Lower lobe of right lung (tissue), 2 donors: Measurements from ENCODE around the gene ANGPT4. TPM values are rescaled to one million over a fixed set of nuclear protein-coding genes. Genes with fewer than 3 reads are reported as not detected.

ENCODE experiments used
- ATAC-seq, 2 donors: fragments of 200-7000 bp; cut with Tn5 transposase; one replicate each; pipeline ENCODE4 v1.9.1; 2020 to 2022; ENCODE audit warnings: mild to moderate bottlenecking in 2 of 2, moderate library complexity in 2 of 2
- DNase-seq: peaks from one replicate; pipeline ENCODE4 v3.0.0-alpha.2; 2020
- H3K27ac ChIP-seq: fragments of 200-600 bp; one replicate; pipeline ENCODE4 v1.8.0; 2022
- H3K27me3 ChIP-seq: fragments of 200-600 bp; one replicate; pipeline ENCODE4 v1.8.0; 2022; ENCODE audit warnings: low read depth
- H3K36me3 ChIP-seq: fragments of 200-600 bp; one replicate; pipeline ENCODE4 v1.8.0; 2022; ENCODE audit warnings: mild to moderate bottlenecking
- H3K4me1 ChIP-seq: fragments of 200-600 bp; one replicate; pipeline ENCODE4 v1.8.0; 2022
- H3K4me3 ChIP-seq: fragments of 200-600 bp; one replicate; pipeline ENCODE4 v1.8.0; 2022; ENCODE audit warnings: mild to moderate bottlenecking
- H3K9me3 ChIP-seq: fragments of 200-600 bp; one replicate; pipeline ENCODE4 v1.8.0; 2022
- intact Hi-C: fragments of 100-400 bp; cut with DNase I; formaldehyde crosslinking; loops from one replicate; pipeline ENCODE4 v1.11.0; 2022
- total RNA-seq: library from RNA; stranded (reverse); fragmentation: NEBNext Ultra II Directional; extraction: Animal tissue kit (Norgen Biotek cat#: 25700); gene quantifications from one replicate; pipeline ENCODE4 v1.2.1, GENCODE V29; 2021
- TF ChIP-seq, protein P1 (sequence below): fragments of 200-600 bp; IDR thresholded peaks from one replicate; pipeline ENCODE4 v1.8.0; 2022; ENCODE audit warnings: antibody characterized with exemption, mild to moderate bottlenecking
- donor health status: DM: no; HTN: yes; CAD: no; lungs with severe emphysema.

Gene ANGPT4
- total RNA-seq, 1 donor from 2014 or later = 6.0 TPM

DNA sequence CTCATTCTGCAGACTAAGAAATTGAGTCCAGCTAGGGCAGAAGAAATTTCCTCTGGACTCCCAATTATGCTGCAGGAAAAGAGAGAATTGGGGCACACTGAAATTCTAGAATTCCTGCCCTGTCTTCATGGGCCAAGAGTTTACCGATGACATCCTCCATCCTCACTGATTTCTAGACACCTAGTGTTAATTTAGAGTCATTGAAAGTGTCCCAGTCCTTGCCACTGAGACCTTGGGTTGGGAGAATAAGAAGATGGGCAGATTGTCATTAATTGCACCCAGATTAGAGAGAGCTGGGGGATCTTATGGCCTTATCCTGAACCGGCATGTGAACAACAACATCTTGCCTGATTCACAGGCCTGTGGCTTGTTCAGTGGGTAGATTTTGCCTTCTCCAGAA is 29.0 kb downstream of the ANGPT4 start:
- no peak for DNase-seq

DNA sequence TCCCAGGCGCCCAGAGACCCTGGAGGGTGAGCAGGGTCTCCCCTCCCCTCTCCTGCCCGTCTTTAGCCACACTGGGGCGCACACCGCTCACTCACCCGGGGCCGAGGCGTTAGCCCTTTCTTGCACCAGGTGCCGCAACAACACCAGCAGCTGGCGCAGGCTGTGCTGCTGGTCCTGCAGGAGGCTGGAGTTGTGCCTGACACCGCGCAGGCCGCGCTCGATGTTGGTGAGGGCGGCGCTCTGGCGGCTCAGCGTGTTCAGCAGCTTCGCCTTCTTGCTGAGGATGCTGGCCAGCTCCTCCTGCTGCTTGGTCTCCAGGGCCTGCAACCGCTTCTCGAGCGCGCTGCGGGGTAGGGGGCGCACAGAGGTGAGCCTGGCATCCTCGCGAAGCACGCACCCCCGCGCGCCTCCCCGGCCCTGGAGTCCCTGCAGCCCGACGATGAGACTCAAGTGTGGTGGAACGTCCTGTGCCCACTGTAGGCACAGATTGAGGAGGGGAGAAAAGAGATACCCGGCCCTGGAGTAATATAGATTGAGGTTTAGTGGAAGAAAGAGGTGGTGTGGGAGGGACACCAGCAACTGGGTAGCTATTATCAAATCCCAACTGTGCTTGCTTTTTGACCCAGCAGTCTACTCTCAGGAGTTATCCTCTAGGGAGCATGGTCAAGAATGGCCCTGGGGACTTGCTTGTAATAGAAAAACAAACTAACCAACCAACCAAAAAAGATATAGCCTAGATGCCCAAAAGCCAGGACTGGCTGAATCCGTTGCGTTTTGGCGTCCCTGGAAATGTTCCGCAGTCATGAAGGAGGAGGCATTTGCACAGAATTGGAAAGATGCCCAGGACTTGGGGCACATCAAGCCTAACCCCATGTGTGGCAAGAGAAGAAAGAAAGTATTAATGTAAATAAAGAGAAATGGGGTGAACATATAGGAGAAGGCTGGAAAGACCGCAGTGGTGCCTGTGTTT is 30.9 kb downstream of the ANGPT4 start:
- Histone ChIP-seq H3K4me3 (no peak overlapping the region), H3K4me1 (peaks cover 6% of the 10 kb centered on the region), H3K27me3 (peaks cover 20% of the 10 kb centered on the region), H3K36me3 (no peaks in the 10 kb centered on the region), H3K27ac (no peak overlapping the region), H3K9me3 (no peaks in the 10 kb centered on the region)
- intact Hi-C loops = no loop called here
- TF ChIP-seq, protein P1, sequence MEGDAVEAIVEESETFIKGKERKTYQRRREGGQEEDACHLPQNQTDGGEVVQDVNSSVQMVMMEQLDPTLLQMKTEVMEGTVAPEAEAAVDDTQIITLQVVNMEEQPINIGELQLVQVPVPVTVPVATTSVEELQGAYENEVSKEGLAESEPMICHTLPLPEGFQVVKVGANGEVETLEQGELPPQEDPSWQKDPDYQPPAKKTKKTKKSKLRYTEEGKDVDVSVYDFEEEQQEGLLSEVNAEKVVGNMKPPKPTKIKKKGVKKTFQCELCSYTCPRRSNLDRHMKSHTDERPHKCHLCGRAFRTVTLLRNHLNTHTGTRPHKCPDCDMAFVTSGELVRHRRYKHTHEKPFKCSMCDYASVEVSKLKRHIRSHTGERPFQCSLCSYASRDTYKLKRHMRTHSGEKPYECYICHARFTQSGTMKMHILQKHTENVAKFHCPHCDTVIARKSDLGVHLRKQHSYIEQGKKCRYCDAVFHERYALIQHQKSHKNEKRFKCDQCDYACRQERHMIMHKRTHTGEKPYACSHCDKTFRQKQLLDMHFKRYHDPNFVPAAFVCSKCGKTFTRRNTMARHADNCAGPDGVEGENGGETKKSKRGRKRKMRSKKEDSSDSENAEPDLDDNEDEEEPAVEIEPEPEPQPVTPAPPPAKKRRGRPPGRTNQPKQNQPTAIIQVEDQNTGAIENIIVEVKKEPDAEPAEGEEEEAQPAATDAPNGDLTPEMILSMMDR = no peak
- no peak for DNase-seq
- peak; percentile 47 to 55 for ATAC-seq

More for the DNA sequence above, 29.0 kb downstream of the ANGPT4 start:
- Histone ChIP-seq H3K4me1 (peaks cover 9% of the 10 kb centered on the region), H3K9me3 (no peaks in the 10 kb centered on the region), H3K36me3 (no peaks in the 10 kb centered on the region), H3K27me3 (peaks cover 20% of the 10 kb centered on the region), H3K4me3 (no peak overlapping the region), H3K27ac (no peak overlapping the region)
- intact Hi-C loops = no loop called here
- no peak for ATAC-seq
- TF ChIP-seq, protein P1 = no peak

DNA sequence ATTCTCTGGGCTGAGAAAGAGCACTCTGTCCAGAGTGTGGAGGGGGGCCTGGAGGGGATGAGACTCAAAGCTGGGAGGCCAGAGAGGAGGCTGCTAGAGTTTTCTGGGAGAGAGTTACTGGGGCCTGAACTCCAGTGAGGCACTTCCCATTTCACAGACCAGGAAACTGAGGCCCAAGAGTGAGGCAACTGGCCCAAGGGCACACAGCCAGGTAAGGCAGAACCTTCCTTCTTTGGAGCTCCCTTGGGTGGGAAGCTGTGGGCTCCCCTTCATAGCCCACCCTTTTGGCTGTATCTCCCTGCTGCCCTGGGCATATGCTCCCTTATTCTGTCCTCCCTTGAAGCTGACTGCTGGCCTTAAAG is 34.4 kb downstream of the ANGPT4 start:
- H3K4me1 ChIP-seq = peaks cover 6% of the 10 kb centered on the region
- peaks cover 20% of the 10 kb centered on the region for H3K27me3 ChIP-seq
- H3K9me3 ChIP-seq = no peaks in the 10 kb centered on the region
- DNase-seq (no peak), ATAC-seq (no peak)
- no peak overlapping the region for H3K4me3 ChIP-seq
- no peaks in the 10 kb centered on the region for H3K36me3 ChIP-seq
- no peak overlapping the region for H3K27ac ChIP-seq
- intact Hi-C loops = no loop called here
- TF ChIP-seq, protein P1 = no peak

DNA sequence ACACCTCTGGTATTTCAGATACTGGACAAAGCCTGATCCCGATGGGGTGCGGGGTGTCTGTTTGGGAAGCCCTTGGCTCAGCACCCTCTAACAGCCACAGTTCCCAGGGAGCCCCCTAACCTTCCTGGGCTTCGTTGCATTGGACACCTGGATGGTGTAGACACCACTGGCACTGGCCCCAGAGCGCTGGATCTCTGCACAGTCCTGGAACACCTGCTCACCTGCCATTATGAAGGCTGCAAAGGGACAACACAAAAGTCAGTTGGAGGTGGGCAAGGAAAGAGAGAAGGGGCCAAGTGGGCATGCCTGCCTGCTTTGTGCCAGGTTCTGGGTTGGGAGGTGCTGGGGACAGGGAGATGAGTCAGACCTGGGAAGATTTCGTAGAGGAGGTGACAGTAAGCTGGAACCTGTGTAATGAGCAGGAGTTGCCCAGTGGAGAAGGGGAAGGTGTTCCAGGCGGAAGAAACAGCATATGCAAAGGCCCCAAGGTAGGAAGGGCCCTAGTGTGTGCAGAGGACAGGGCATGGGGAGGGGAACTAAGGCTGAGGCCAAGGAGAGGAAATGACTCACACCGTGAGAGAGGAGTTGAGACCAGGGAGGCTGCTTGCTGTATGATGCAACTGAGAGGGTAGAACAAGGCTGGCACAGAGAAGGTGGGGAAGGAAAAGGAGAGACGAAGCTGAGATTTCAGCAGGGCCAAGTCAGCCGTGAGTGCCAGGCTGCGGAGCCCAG is 34.9 kb downstream of the ANGPT4 start:
- TF ChIP-seq, protein P1 = no peak
- H3K36me3 ChIP-seq = no peaks in the 10 kb centered on the region
- DNase-seq = no peak
- ATAC-seq = peak; percentile 71 to 76
- no peak overlapping the region for H3K4me3 ChIP-seq
- H3K27me3 ChIP-seq = peaks cover 20% of the 10 kb centered on the region
- H3K4me1 ChIP-seq = peaks cover 6% of the 10 kb centered on the region
- no peak overlapping the region for H3K27ac ChIP-seq
- H3K9me3 ChIP-seq = no peaks in the 10 kb centered on the region
- intact Hi-C loops = no loop called here

DNA sequence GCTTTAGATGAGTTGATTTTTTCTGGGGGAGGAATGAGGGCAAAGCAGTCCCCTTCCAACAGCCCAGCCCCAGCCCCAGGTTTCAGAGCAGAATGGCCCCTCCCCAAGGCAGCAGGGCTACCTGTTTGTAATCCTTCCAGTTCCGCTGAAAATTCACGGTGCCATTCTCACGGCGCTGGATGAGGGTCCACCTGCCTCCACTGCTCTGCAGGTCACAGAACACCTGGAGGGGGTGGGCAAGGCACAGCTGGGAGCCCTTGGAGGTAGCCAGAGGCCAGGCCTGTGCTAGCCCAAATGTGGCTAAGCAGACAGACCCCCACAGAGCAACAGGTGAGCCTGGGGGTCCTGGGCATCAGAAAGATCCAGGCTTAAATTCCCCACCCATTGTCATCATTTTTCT is 36.5 kb downstream of the ANGPT4 start:
- TF ChIP-seq, protein P1 = no peak
- ATAC-seq = no peak
- H3K36me3 ChIP-seq = no peaks in the 10 kb centered on the region
- intact Hi-C loops = no loop called here
- DNase-seq = no peak
- peaks cover under 1% of the 10 kb centered on the region for H3K4me1 ChIP-seq
- H3K9me3 ChIP-seq = no peaks in the 10 kb centered on the region
- H3K27ac ChIP-seq = no peak overlapping the region
- H3K4me3 ChIP-seq = no peak overlapping the region
- peaks cover 11% of the 10 kb centered on the region for H3K27me3 ChIP-seq
